NCI-H446 (cell line): Measurements from ENCODE around the gene ASIC1.
"Not testable (repeated sequence)": the region's sequence is repeated elsewhere in the genome, so short reads cannot be mapped to it uniquely, and the experiment has no call there.

ENCODE experiments used
- DNase-seq, 2 experiments: peaks; one replicate each; lab custom pipeline; 2025; lab: John Stamatoyannopoulos, UW

Gene ASIC1

GRCh38 chr12:50057000-50057841 lies at the start of gene ASIC1:
Gene ASIC1, plus strand, starts transcription at chr12:50057596. Its CDS starts 1,171 bp downstream, at chr12:50058767.
- peak in 1 of 2 experiments; percentile 50 for DNase-seq

DNA sequence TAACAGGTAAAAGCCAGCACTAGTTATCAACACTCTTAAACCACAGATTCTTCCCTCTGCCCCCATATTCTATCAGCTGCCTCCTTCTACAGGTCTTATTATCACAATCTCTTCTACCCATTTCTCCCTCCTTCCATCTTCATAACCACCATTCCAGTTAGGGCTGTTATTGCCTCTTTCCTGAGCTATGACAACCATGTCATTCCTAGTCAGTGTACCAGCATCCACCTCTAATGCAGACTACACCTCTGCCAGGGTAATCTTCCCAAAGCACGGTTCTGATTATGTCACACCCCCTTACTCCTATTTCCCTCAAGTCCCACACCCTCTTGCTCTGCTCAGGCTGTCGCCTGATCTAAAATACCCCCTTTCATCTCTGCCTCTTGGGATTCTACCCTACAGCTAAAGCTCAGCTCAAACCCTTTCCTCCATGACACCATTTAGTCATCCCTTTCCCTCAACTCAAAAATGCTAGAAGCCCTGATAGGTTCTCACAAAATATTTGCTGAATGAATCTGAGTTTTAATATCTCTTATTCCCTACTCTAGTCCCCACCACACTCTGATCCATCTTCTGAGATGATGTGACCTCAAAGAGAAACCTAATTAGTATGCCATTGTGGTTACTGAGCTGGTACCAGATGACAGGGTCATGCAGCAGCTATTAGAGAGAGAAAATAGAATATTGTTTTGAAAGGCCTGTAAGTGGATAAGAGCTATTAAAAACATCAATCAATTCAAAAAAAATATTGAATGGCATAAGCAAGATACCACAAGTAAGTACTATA lies 43.8 kb upstream of the ASIC1 start:
- no peak for DNase-seq

DNA sequence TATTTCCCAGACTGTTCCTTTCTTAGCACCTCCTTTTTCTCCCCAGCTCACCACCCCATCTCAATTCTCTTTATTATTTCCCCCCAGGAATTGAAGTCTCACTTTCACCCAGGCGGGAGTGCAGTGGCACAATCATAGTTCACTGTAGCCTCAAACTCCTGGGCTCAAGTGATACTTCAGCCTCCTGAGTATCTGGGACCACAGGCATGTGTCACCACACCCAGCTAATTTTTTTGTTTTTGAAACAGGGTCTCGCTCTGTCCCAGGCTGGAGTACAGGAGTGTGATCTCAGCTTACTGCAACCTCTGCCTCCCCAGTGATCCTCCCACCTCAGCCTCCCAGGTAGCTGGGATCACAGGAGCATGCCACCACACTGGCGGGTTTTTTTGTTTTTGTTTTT lies 43.1 kb upstream of the ASIC1 start:
- DNase-seq: no peak

GRCh38 chr12:50016501-50017475 lies 40.6 kb upstream of the ASIC1 start:
- peak in 1 of 2 experiments; percentile 20 for DNase-seq

GRCh38 chr12:50017641-50018040 lies 39.8 kb upstream of the ASIC1 start:
- no peak for DNase-seq

DNA sequence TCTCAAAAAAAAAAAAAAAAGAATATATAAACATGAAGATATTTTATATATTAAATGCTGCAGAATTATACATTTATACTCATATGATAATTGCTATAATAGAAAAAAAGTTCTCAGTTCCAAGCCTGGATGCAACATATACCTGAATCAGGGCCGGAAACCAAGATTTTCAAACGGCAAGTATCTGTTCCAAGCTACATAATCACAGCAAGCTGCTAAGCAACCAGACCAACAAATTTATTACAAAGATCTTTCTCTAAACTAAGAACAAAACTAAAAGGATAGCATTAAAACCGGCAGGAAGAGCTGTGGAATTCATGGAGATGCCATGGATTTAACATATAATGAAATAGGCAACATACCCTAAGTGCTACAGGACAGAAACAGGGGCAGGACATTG lies 39.2 kb upstream of the ASIC1 start:
- DNase-seq: no peak

DNA sequence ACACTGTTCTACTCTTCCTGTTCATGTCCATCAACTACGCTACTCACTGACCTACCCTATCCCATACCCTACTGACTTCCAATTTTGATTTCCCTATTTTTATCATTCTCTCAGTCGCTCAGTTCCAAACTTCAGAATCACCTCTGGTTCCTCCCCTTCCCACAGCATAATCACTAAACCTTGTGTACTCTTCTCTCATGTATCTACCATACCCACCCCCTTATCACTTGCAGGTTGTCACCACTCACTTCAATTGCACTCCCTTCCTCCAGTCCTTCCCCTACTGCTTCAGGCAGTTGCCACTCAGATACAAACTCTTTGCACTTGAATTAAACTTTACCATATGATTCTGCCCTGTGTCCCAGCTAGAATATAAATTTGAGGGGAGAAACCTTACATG lies 38.4 kb upstream of the ASIC1 start:
- no peak for DNase-seq

GRCh38 chr12:50019524-50019923 lies 37.9 kb upstream of the ASIC1 start:
- no peak for DNase-seq

- DNase-seq: no peak
These were observed 36.4 kb upstream of the ASIC1 start for GRCh38 chr12:50021031-50021430.

DNA sequence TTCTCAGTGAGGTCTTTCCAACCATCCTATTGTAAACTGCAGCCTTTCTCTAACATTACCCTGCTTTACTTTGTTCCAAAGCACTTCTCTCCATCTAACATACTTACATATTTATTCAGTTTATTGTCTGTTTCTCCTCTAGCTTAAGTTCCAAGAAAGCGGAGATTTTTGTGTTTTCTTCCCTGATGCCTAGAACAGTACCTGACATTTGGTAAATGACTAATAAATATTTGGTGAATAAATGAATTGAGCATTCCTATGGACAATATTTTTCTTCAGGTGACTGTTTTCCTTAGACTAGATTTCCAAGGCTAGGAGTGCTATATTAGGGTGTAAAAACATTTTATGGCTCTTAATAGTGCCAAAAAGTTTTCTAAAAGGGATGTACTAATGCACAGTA lies 34.5 kb upstream of the ASIC1 start:
- DNase-seq: no peak

DNA sequence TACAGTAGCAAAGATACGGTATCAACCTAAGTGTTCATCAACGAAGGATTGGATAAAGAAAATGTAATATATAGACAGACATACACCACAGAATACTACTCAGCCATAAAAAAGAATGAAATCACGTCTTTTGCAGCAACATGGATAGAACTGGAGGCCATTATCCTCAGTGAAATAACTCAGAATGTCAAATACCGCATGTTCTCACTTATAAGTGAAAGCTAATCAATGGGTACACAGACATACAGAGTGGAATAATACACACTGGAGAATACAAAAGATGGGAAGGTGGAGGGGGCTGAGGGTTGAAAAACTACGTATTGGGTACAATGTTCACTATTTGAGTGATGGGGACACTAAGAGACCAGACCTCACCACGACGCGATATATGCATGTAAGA lies 33.2 kb upstream of the ASIC1 start:
- DNase-seq: no peak

DNA sequence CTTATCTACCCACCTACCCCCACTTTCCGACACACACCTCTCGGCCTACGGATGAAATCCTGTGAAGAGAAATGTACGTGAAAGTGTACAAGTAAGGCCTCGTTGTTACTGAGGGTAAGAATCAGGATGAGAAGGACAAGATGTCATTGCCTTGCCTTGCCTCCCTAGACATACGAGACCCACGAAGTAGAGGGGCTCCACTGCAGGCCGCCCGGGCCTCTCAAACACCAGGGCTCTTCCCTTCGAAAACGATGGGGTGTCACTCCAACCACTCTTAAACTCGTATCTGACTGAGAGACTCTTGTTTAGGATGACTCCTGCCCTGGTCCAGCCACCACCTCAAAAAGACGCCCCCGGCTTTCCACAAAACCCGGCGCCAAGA lies 32.6 kb upstream of the ASIC1 start:
- no peak for DNase-seq

- DNase-seq: peak; percentile 98 to 99
These were observed 32.0 kb upstream of the ASIC1 start, which contains the start of gene RACGAP1 for GRCh38 chr12:50025187-50026059. Gene RACGAP1, minus strand, starts transcription at chr12:50025494. Its CDS starts 8,779 bp downstream, at chr12:50016715.

DNA sequence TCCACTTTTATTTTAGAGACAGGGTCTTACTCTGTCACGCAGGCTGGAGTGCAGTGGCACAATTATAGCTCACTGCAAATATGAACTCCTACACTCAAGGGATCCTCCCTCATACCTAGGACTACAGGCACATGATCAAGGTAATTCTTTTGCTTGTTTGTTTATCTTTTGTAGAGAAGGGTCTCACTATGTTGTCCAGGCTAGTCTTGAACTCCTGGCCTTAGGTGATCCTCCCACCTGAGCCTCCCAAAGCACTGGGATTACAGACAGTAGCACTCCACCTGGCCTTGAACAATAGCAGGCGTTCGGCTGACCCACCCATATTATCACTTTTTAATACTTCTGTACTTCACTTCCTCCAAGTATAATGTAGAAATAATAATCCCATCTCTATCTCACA lies 30.7 kb upstream of the ASIC1 start:
- DNase-seq: no peak

GRCh38 chr12:50030449-50030848 lies 26.9 kb upstream of the ASIC1 start:
- not testable (repeated sequence) for DNase-seq

DNA sequence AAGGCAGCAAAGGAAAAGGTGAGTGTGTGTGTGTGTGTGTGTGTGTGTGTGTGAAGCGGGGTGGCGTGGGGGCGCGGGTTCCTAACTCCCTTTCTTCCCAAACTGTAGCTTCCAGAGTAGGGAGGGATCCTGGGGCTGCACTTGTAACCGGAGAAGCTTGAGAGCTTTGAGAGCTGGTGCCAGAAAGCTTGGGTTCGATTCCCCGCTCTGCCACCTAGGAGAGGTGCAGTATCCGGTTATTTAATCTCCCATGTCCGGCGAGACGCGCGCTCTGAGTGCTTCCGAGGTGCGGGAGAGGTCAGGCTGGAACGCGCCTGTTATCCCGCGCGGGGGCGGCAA lies 24.9 kb upstream of the ASIC1 start:
- DNase-seq: no peak

DNA sequence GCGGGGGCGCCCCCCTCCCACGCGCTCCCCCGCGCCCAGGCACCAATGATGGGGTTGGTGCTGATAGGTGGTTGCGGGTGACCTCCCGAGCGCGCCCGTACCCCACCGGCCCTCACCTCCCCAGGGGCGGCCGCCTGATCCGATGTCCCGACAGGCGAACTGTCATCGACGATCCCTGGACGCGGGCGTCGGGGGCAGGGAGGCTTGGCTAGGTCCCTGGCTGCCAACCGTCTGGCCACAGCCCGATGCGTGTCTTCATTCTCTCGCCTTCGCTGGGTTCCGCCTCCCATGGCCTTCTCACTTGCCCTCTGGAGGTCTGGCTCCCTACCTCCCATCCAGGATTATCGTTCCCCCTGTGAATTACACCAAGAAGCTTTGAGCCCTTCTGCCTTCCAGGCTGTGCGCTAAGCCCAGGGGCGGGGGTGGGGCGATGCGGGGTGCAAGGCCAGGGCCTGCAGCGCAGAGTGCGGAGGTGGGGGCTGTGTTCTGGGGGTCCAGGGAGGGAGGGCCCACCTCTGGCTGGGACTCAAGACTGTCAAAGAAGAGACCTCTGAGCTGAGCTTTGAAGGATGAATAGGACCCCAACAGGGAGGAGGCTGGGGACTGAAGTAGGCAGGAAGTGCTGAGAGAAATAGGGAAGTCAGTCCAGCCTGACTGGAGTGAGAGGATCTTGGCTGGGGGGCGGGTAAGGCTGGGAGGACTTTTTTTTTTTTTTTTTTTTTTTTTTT lies 24.4 kb upstream of the ASIC1 start:
- DNase-seq: no peak

DNA sequence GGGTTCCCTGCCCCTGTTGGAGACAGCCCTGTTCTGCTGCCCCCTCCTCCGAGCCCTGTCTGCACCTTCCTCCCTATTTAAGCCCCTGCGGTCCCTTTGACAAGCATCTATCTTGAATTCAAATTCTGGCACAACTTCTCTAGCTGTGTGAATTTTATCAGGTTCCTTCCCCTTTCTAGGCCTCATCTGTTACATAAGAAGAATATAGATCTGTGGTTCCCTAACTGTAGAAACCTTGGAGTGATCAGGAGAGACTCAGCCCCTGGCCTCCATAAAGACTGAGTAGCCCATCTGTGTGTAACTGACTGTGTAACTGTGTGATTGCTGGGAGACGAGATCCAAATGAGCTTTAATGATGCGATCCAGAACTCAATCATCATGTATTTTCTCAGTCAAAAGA lies 19.1 kb upstream of the ASIC1 start:
- DNase-seq: no peak

DNA sequence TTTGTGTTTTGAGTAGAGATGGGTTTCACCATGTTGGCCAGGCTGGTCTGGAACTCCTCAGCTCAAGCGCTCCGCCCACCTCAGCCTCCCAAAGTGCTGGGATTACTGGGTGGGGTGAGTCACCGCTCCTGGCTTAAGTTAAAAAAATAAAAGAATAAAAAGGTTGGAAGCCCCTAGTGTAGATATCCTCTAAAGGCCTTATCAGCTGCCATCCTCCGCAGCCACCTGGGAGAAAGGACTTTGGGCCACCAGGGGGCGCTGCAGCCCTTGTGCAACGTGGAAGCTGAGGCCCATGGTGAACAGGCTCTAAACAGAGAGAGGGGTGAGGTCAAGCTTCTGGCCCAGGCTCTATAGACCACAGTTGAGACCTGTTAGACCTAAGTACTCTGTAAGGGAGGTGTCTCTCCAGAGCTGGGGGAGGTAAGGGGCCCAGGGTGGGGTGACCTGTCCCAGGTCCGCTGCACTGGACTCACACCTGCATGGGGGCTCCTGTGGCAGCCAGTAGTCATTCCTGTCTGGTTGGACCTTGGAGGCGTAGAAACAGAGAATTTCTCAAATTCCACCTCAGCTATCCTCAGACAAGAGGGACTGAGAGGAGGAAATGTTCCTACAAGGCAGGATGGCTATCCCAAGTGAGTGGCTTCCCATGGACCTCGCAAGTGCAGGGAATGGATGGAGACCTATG lies 18.1 kb upstream of the ASIC1 start:
- DNase-seq: peak; percentile 49 to 72

DNA sequence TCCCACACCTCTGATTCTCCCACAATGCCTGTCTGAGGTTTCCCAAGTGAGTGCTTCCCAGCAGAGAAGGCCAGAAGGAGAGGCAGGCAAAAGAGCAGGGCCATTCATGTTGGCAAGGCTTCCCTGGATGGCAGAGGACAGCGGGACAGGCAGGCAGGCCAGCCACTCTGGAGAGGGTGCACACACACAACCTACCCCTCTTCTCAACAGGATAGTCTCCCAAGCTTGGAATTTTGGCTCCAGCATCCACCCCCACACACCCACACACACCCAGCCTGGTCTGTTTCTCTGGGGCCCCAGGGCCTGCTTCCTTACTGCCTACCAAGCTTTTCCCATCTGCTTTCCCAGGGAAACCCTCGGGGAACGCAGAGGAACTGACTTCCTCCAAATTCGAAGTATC lies 16.7 kb upstream of the ASIC1 start:
- DNase-seq: no peak
